Measurements from ENCODE around the gene RAPGEFL1.

DNA sequence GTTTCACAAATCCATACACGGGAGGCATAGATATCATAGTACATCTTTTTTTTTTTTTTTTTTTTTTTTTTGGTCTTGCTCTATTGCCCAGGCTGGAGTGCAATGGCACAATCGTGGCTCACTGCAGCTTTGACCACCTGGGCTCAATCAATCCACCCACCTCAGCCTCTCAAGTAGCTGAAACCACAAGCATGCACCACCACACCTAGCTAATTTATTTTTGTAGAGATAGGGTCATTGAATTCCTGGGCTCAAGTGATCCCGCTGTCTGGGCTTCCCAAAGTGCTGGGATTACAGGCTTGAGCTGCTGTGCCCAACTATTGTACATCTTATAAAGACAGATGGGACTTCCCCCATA lies 3.5 kb upstream of the RAPGEFL1 start:
- TF ChIP-seq EZH2 (IDR thresholded peaks at IDR 0.05; ENCODE audit: borderline replicate concordance, low read depth, low read length, severe bottlenecking) = no peak
- TF ChIP-seq, protein P1, sequence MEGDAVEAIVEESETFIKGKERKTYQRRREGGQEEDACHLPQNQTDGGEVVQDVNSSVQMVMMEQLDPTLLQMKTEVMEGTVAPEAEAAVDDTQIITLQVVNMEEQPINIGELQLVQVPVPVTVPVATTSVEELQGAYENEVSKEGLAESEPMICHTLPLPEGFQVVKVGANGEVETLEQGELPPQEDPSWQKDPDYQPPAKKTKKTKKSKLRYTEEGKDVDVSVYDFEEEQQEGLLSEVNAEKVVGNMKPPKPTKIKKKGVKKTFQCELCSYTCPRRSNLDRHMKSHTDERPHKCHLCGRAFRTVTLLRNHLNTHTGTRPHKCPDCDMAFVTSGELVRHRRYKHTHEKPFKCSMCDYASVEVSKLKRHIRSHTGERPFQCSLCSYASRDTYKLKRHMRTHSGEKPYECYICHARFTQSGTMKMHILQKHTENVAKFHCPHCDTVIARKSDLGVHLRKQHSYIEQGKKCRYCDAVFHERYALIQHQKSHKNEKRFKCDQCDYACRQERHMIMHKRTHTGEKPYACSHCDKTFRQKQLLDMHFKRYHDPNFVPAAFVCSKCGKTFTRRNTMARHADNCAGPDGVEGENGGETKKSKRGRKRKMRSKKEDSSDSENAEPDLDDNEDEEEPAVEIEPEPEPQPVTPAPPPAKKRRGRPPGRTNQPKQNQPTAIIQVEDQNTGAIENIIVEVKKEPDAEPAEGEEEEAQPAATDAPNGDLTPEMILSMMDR (IDR thresholded peaks at IDR 0.05; ENCODE audit: borderline replicate concordance, extremely low read depth, low read length, poor library complexity, severe bottlenecking) = no peak

Measured in DND-41 (cell line).